Endothelial cell of umbilical vein (primary cell): ENCODE data around the gene EPN2.

ENCODE experiments used
- EZH2 ChIP-seq: IDR thresholded peaks from 2 replicates; pipeline ENCODE4 v1.6.1; 2012; ENCODE audit warnings: borderline replicate concordance, low read depth, mild to moderate bottlenecking, moderate library complexity, low read length, inconsistent platforms; ENCODE audit not compliant: severe bottlenecking
- POLR2A ChIP-seq: IDR thresholded peaks from 2 replicates; pipeline ENCODE4 v1.6.1; 2012; ENCODE audit warnings: low read depth, mild to moderate bottlenecking, control low read depth, low read length
- POLR2AphosphoS5 ChIP-seq: IDR thresholded peaks from 2 replicates; pipeline ENCODE4 v1.6.1; 2012; ENCODE audit warnings: low read depth, mild to moderate bottlenecking, control low read depth, low read length, moderate library complexity; ENCODE audit not compliant: insufficient read depth
- TF ChIP-seq, protein P1 (sequence below), 2 donors: IDR thresholded peaks; 1 replicate in 1 of 2; 2 replicates in 1 of 2; pipeline ENCODE4 v1.5.1; 2011; ENCODE audit warnings: low read length in 2 of 2, mild to moderate bottlenecking in 2 of 2, moderate library complexity in 2 of 2, control low read depth in 1 of 2, inconsistent platforms in 1 of 2, low read depth in 1 of 2; ENCODE audit not compliant: insufficient read depth in 1 of 2; ENCODE audit errors: extremely low read depth in 1 of 2

DNA sequence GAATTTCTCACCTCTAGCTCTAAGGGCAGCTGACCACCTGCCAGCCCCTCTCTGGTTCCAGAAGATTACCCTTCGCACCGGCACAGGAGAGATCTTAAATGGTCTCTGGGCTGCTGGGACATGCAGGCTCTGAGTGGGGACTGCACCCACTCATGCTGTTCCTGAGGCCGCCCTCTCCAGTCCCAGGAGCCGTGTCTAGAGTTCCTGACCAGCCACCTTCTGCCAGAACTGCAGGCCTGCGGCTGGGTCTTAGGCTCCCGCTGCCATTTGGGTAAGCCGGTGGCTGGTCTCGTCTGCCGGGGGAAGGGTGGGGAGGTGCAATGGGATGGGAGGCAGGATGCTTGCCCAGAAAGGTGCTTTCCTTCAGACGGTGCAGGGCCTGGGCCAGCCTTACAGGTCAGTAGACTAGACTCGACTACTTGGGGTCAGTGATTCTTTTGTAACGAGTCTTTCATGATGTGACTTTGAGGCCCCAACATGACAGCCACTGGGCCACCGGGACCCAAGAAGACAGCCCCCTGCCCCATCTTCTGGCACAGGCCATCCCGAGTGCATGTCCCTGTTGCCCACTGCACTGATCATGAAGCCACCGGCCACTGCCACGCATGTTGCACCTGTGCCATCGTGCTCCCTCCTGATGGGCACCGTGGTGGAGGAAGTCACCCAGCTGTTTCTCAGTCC lies 98.9 kb downstream of the EPN2 start:
- TF ChIP-seq EZH2 (no peak), POLR2A (no peak), POLR2AphosphoS5 (no peak)
- TF ChIP-seq, protein P1, sequence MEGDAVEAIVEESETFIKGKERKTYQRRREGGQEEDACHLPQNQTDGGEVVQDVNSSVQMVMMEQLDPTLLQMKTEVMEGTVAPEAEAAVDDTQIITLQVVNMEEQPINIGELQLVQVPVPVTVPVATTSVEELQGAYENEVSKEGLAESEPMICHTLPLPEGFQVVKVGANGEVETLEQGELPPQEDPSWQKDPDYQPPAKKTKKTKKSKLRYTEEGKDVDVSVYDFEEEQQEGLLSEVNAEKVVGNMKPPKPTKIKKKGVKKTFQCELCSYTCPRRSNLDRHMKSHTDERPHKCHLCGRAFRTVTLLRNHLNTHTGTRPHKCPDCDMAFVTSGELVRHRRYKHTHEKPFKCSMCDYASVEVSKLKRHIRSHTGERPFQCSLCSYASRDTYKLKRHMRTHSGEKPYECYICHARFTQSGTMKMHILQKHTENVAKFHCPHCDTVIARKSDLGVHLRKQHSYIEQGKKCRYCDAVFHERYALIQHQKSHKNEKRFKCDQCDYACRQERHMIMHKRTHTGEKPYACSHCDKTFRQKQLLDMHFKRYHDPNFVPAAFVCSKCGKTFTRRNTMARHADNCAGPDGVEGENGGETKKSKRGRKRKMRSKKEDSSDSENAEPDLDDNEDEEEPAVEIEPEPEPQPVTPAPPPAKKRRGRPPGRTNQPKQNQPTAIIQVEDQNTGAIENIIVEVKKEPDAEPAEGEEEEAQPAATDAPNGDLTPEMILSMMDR (IDR thresholded peaks at IDR 0.05; ENCODE audit: extremely low read depth in 1 of 2, insufficient read depth in 1 of 2, low read depth in 1 of 2, low read length in 2 of 2), result no peak
